Kidney glomerular epithelial cell (primary cell): ENCODE data around the gene VAPA.
A peak's percentile ranks its signal among the peaks of the same experiment; 100 is the strongest.

ENCODE experiments used
- DNase-seq: peaks from one replicate; lab custom pipeline; 2025; lab: John Stamatoyannopoulos, UW

Gene VAPA

DNA sequence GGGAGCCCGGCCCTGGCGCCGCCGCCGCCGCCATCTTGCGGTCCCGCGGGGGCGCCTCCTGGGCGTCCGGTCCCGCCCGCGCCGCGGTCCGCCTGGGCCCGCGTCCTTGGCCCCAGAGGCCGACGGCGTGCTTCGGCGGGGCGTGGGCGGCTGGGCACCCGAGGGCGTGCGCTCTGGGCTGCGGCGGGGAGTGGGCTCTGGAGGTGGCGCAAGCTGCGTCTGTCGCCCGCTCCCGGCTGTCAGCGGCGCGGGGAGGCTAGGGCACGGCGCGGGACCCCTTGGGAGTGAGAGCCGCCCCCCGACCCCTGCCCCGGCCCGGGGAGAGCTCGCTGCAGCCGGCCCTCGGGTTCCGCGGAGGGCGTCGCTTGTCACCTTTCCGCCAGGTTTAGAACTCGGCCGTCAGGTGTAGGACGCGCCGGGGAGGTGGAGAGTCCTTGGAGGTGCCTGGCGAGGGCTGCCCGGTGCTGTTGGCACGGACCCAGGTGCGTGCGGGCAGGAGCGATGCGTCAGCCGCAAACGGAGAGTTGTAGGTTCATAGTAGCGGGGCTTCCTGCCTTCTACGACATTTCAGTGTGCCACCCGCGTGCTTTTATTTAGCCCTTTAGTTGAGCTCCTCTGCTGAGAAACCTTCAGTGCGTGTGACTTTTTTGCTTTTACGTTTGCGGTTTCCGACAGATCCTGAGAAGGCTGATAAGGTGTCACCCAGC is 921 bp downstream of the VAPA start:
- DNase-seq, result peak; percentile 66

GRCh38 chr18:9915291-9916076 is 1.7 kb downstream of the VAPA start:
- no peak for DNase-seq

DNA sequence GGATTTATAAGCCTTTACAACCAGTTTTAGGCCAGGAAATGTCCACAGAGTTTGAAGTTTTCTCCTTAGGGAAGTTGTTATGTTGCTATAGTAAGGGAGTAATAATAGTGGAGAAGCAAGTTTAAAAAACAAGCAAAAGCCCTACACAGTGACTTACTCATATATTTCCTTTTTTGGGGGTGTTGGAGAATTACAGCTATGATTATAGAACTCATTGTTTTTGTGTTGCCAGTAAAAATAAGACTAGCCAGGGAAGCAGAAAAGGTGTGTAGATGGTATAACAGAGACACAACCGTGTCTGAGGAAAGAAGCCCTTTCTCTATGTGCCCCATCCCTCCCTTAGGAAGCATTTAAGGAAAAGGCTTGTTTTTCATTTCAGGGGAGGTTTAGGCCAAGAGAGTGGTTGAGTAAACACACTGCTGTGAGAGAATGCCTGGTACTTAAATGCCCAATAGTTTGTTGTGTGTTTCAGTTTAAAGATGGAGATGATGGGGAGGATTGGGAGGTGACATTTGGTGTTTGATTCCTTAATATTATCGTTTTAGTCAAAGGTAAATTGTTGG is 2.3 kb downstream of the VAPA start:
- peak; percentile 36 for DNase-seq

DNA sequence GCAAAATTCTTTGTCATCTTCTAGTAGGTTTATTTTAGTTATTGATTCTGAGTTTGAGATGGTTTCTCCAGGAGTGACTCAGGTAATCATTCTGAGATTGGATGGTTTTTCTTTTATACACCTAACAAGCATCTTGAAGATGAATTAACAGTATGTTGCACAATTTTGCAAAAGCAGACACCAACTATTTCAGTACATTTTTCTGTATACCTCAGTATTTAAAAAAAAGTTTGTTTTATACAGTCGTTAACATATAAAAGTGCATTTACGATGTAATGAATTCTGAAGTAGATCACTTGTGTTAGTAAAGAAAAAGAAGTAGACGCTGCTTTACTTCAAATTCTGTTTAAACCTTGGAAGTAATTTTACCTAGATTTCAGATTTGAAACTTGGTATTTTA is 3.0 kb downstream of the VAPA start:
- DNase-seq, result no peak

- DNase-seq, result peak; percentile 40
These were observed 4.3 kb downstream of the VAPA start for GRCh38 chr18:9918016-9918680.

DNA sequence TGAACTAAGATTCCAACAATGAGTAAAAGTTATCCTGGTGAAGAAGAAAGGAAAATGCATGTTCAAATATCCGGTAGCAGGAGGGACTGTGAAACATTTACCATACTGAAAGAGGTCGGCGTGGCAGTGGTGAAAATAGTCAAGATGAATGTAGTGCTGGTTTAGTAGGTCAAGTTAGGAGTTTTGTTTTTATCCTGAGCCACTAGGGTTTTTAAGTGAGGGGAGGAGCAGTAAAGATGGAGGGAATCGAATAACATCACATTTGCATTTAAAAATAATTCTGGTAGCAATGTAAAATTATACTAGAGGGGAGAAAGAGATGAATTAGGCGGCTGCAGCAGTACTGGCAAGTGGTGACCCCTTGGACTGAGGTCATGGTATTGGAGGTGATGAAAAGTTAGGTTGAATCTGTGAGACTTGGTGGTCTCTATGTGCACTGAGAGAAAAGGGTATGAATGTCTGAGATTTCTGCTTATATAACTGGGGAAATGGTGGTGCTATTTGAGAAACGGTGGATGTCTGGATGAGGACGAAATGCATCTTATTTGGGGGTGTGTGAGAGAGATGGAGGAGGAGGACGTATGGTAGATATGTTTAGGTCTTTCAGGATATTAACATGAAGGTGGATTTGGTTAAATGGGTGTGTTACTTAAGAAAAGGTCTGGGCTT is 5.9 kb downstream of the VAPA start:
- DNase-seq, result no peak

GRCh38 chr18:9922592-9923311 is 8.9 kb downstream of the VAPA start:
- DNase-seq, result no peak

- DNase-seq, result no peak
These were observed 10.6 kb downstream of the VAPA start for GRCh38 chr18:9924371-9924943.

DNA sequence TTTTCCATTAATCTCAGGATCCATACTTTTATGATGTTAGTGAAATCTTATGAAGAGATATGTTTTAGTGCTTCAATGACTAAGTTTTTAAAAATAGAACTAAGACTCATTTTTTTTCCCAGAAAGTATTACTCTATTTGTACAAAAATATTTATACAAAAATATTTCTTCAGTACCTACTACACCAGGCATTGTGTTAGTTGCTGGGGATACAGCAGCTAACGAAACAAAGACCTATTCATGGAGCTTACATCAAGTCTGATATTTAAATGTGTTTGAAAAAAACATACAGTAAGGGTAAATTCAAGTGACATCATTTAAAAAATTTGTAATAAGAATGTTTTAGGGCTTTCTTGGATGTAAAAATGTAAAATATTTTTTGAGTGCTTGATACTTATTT is 11.6 kb downstream of the VAPA start:
- DNase-seq, result no peak

DNA sequence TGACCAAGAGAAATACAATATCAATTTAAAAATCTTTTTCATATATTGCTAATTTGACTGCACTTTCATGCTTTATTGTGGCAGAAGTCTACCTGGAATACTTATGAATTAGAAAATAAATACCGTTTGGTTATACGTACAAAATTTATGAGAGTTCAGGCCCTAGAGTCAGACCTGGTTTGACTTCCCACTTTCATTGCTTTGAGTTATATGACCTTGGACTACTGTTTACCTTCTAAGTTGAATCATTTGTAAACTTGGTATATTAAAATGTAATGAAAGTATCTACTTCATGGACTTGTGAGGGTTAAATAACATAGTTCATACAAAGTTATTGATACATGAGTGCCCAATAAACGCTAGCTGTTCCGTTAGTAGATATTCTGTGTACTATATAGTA is 12.0 kb downstream of the VAPA start:
- DNase-seq, result no peak

GRCh38 chr18:9926223-9926894 is 12.5 kb downstream of the VAPA start:
- no peak for DNase-seq

DNA sequence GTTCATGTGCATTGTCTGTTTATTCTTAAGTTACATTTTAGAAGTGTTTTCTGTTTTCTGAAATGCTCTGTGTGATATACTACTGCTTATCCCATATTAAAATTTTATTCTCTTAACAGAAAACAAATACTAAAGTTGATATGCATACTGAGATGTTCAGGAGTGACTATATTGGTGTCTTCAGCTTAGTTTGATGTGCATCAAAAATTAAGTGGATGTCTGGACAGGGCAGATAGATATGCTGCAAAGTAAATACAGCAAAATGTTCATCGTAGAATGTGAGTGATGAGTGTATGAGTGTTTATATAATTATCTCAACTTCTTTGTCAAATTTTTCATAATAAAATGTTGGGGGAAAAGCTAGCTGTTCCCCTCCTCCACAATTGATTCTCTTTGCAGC is 13.2 kb downstream of the VAPA start:
- DNase-seq, result no peak

GRCh38 chr18:9927392-9928063 is 13.7 kb downstream of the VAPA start:
- no peak for DNase-seq

GRCh38 chr18:9928646-9929259 is 14.9 kb downstream of the VAPA start:
- no peak for DNase-seq

DNA sequence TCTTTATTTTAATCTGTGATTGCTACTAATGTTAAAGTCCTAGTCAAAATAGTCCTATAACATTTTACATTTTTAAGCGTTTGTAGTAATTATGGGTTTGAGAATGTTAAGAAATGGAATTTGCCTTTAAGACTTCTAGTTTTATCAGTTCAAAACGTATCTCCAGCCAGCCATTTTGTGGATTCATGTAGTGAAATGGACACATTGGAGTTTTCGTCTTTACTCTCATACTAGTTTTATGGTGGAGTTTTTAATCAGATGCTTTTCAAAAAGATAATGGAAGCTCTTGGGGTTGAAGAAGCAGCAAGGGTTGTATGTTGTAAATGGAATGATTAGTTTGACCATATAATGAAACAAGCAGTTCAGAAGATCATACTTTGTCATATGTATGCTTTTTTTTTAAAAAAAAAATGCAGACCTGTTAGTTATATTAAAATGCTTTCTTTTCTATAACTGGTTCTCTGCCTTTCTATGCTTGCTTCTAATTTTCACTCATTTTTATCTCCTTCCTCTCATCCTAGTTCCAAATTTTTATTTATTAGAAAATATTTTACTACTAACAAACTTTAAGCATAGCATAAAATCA is 16.6 kb downstream of the VAPA start:
- no peak for DNase-seq

DNA sequence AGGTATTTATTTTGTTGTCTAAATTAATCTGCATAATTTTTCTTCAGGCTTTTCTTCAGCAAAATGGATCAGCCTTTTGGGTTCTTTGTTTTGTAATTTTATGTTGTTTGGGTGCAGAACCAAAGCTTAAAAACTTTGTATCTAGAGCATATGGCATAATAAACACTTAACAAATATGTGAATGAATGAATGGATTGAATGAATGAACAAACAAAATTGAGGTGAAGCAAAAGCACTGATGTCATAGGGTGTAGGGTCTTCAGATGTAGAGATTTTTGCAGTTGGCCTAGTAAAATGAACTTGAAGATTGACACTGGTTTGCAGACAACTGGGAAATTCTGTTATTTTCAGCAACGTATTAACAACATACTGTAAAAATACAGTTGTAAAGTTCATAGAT is 17.3 kb downstream of the VAPA start:
- no peak for DNase-seq

- DNase-seq, result no peak
These were observed 17.9 kb downstream of the VAPA start for GRCh38 chr18:9931678-9932077.

DNA sequence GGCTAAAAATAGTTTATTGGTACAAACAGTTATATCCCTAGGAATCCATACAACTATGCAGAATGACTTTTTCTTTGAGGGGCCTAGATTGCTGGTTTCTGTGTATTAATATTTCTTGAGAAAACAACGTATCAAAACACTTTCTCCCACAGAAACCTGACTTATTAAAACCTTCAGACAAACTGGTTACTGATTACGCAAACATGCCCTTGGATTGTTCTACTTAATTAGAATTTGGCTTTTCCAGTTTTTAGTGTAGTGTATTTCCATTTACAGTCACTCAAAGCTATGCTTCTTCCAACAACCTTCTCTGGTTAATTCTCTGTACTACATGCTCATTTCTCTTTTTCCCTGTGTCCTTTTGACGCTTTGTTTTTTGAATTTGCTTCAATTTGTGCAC is 20.0 kb downstream of the VAPA start:
- DNase-seq, result no peak

- no peak for DNase-seq
These were observed 20.5 kb downstream of the VAPA start for GRCh38 chr18:9934274-9934673.
